Fibroblast of upper back skin (primary cell): ENCODE data around the gene APOBEC4.

ENCODE experiments used
- DNase-seq: peaks from one replicate; pipeline ENCODE4 v3.0.0-alpha.2; 2013

APOBEC4 gene

DNA sequence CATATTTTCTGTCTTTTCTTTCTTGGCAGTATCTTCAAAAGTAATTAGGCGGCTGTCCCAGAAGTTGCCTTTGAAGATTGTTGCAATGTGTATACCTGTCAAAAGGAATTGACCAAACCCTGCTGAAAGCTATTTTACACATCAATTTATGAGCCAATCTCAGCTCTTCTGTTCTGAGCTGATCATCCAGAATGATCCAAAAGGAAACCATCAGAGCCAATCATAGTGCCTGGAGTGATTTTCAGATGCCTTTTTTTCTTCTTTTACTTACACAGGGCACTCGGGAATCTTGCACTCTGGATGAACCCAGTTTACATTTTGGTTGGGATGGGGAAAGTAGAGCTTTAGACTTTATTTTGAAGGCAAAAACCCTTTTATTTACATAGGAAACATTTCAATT, 21.8 kb upstream of the APOBEC4 start:
- DNase-seq, result no peak

DNA sequence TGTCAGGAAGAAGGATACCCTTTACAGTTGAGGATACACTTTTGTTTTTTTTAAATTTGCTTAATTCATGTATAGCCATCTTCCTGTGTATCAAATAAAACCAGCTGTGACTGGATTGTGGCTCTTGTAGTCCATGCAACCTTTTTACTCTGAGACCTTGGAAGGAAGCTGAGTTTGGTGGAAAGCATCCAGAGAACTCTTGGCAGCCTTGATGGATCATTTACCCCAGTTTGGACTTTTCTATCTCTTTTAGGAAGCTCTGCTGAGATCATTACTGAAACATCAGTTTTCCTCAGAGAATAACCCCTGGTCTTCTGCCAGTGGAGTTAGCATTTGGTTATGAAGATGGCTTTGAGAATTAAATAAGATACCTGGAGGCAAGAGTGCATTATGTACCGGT, 21.2 kb upstream of the APOBEC4 start:
- peak; percentile 82 for DNase-seq

DNA sequence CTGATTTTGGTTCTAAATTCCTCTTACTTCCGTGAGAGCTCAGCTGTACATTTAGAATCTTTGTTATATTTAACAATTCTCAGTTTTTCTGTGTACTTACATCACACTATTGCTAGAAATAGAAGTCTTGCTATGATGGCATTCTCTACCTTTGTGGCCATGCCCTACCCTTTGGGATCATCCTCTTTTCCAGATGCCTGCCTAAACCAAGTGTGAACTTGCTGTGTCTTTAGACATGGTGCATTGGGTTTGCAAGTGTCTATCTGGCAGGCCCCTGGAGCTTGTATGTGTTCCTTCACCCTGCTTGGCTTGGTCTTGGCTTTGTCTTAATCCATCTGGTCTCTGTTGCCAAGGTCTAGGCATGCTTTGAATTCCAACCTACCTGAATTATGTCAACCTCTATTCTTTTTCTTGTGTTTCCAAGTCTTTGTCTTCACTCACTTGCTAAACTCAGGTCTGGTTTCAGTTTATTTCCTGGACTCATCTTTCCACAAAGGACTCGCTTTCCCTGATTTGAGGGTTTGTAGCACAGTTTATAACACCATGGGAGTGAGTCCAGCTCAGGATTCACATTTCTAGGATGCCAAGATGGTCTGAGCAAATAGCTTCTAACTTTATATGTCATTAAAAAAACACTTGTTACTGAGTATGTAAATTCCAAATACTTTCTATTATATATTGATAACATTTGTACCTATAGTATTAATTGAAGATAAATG, 20.6 kb upstream of the APOBEC4 start:
- peak; percentile 31 for DNase-seq

DNA sequence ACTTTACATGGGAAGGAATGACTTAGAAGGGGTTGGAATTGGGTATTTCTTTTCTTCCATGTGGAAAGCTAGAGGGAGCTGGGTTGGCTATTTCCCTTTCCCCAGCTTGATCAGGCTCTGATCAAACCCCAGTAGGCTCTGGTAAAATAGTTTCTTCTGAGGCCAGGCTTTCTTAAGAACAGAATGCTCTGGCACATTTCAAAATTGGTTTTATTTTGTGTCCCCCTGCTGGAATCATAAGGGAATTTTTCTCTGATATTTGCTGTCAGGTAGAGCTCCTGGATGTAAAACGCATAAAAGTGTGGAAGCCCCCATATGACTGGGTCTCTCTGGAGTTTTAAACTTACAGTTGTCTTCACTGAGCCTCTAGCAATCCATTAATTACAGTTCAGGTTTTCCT, 17.1 kb upstream of the APOBEC4 start:
- no peak for DNase-seq

DNA sequence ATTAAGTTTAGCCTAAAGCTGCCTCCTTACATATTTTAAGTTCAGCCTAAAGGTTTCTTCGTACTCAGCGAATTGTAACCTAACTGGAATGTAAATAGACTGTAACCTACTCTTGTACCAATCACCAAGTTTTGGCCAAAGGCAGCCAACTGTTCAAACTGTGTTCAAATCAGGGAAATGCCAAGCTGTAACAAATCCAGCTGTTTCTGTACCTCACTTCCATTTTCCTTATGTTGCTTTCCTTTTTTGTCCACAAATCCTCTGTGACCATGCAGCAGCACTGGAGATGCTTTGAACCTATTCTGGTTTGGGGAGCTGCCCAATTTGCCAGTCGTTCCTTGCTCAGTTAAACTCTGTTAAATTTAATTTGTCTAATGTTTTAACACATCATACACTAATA, 3.2 kb upstream of the APOBEC4 start:
- DNase-seq, result no peak

DNA sequence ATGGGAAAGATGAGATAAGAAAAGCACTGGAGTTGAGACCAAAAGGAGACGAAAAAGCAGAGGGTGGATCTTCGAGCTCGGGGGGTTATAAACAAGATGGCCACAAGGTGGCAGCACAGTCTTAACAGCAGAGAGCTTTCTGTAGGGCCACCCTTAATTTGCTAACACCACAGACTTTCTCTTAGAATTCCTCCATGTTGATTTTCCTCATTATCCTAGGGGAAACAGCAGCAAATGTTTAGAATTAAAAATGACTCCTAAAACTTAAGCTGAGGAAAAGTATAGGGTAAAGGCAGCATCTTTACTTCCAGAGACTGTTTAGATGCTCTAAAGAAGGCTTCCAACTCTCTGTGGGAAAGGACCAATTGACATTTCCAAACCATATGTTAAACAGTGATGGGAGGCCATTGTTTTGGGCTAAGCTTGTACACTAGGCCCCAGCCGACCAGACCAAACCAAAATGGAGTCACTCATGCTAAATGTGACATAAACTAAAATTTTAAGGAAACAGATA, 2.5 kb upstream of the APOBEC4 start:
- peak; percentile 83 for DNase-seq

DNA sequence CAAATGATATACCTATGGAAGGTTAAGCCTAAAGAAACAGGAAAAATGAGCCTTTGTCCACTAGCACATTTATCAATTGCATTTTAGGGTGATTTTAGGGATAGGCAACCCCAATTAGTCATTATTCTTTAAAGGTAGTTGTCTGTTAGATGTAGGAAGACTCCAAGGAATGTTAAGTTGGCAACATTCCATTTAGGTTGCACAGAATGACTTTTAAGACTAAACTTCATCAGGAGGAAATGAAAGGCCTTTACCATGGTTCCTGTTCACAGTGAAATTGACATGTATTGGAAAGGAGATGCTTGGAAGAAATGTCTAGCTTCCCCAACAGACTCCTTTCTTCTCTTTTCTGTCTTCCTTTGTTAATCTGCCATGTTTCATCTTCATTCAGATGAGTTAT, 1.6 kb upstream of the APOBEC4 start:
- DNase-seq, result peak; percentile 38

DNA sequence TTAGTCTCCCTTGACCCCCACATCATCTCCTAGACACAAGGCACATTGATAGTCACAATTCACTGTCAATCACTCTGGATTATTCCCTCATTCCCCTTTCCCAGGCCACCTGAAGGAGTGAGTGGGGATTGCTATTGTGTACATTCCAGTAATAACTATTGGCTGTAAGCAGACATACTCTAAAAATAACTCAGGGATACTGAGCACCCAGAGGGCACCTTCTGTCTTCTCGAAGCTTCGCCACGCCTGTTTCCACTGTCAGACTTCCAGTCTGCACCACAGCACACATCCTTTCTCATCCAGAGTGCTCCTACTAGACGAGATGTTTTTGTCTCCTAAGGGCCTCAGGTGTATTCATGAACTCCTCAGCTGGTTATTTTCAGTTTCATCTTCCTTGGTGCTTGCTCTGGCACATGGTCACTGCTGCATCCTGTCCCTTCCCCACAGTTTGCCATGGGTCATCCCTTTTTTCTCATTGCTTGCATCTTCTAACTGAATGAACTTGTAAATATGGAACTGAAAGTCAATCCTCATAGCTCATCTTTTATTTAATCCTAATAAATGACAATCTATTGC, 848 bp upstream of the APOBEC4 start:
- DNase-seq, result no peak

DNA sequence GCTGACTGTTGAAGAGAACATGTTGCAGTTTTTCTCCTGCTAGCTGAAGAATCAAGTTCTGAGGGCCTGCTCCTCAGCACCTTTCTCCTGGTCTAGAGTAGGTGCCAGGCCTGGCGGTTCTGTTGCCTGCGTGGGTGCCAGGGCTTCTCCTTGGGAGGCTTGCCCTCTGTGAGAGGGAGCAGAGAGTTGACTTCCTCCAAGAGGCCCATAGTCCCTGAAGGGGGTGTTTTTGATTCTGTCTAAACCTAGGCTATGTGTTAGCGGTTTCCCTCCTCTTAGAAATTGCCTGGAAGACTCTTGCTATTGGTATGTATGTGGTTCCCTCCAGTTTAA, 312 bp upstream of the APOBEC4 start:
- DNase-seq, result no peak

DNA sequence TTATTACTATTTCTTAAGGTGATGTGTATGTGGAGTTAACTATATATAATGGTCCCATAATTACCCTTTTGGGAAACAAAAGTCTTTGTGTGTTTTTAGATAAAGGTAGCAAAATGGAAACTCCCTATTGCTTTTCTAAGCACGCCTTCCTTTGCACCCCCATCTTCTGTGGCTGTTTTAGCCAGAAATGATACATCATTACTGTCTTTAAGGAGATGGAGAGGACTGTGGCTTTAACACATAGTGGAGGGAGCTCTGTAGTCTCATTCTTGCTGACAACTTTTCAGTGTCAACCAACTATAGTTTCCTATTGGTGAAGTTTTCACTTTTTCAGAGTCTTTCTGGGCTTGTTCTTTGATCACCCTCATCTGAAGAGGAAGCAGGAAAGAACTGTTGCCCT, 1.0 kb downstream of the APOBEC4 start:
- DNase-seq, result no peak

DNA sequence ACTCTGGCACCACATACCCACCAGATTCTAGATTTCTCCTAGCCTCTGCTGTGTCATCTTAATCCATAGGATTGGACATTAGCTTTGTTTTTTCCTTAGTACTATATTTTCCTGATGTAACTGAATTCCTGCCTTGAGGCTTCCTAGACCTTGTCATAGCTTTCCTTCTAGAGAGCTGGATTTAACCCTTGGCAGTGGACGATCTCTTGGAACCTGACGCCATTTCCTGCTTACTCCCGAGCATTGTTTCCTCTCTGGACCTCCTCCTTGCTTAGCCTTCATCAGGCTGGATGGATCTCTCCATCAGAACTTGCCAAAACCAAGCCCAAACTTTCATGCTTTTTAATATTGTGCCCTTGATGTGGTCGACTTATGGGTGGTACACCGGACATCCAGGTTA, 1.5 kb downstream of the APOBEC4 start:
- DNase-seq, result no peak

DNA sequence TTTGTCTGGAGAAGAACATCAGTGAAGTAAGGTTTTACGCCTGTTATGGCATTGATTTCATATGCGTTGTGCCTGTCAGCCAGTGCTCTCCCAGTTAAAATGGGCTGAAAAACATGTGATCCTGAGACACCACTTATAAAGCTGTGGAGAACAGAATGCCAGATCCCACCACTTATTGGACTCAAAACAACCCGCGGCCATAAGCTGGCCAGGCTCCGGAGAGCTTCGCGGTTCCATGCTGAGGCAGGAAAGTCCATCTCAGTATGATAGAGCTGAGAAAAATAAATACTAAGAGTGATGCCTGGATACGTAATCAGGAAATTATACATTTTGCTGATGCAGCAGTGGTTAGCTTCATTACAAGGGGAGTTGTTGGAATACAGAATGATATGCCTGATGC, 5.1 kb downstream of the APOBEC4 start:
- DNase-seq, result no peak

DNA sequence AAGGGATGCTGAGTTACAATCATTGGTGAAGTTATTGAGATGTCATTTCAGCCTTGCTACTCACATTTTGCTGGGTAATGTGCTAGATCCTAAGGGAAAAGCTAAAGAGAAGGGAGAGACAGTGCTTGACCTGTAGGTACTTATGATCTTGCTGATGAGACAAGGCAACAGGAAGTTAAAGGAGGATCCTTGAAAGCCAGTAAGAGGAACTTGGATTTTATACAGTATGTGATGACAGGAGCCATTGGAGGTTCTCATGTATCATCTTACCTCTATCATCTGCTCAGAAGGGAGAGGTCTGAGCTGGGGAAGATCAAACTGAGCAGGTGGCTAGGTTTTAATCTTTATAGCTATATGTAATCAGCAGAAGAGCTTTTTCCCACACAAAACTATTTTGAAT, 6.3 kb downstream of the APOBEC4 start:
- no peak for DNase-seq

DNA sequence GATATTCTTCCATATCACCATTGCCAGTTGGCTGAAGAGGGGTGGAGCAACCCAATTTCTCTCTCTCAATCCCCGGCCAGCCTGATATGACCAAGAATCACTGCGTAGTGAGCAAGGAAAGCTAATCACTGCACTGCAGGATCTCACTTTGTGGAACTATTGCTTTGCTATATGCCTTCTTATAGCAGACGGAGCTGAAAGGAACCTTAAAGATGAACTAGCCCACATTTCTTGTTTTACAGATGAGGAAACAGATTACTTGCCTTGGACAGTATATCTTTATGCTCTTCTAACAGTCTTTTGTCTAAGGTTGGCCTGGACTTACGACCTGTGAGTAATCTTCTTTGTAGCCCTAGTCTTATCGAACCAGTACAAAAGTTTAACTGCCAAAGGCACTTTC, 7.6 kb downstream of the APOBEC4 start:
- no peak for DNase-seq

DNA sequence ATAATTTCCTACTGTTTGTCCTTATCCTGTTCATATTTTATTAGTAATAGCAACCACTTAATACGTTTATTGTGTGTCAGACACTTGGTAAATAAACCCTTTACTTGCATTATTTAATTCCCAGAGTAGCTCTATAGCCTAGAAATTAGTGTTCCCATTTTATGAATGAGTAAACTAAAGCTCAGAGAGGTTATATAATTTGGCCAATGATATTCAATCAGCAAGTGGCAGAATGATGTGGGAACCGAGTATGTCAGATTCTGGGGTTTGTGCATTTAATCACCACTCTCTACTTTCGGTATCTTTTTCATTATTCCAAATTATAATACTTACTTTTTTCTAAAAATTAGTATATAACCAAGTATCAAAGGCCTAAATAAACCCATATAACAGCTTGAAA, 10.9 kb downstream of the APOBEC4 start:
- DNase-seq, result no peak

DNA sequence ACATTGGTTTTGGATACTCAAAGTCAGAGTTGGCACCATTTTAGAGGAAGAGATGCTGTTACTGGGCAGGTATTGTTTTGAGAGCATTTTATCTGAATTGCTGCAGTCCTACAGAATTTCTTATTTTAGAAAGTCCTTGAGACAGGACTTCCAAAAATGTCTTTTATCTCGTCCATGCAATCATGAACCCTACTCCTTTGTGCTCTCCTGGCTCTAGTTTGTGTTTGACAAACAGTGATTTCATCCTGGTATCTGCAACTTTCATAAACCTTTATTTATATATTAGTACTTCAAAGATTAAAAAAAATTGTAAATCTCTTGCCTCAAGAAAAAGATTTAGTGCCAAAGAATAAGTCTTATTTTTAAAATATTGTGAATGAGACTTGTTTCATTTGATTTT, 12.9 kb downstream of the APOBEC4 start:
- DNase-seq, result no peak

DNA sequence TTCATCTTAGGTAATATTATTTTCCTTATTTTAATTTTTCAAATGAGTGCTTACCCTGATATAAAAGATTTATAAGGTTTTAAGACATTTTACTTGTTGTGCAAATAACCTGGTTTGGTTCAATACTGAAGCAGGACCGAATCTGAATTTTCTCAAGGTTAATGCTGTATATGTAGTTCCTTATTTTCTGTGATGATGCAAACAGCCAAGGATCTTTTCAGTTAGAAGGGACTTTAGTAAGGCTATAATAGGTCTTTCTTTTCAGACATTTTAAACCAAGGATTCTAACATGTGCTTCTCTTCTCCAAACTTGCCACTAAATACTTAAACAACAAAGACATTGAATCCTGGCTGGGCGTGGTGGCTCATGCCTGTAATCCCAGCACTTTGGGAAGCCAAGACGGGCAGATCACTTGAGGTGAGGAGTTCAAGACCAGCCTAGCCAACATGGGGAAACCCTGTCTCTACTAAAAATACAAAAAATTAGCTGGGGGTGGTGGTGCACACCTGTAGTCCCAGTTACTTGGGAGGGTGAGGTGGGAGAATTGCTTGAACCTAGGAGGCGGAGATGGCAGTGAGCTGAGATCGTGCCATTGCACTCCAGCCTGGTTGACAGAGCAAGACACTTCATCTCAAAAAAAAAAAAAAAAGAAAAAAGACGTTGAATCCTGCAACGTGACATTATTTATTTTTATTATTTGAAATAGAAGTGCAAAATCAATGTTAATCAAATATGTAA, 14.3 kb downstream of the APOBEC4 start:
- DNase-seq, result no peak

DNA sequence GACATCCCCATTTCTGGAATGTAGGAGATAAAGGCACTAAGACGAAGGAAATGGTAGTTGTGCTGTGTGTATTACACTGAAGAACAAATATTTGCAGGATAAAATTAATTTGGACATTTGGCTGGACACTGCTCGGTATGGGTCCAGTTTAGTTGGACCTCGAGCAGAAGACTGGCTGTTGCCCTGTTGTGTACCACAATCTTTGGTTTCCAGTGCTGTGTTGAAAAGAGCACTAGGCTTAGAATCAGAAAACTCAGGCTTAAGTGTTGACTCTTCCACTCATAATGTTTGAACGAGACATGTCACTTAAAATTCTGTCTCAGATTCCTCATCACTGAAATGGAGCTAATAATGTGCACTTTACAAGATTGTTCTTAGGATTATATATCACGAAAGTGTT, 16.3 kb downstream of the APOBEC4 start:
- no peak for DNase-seq

DNA sequence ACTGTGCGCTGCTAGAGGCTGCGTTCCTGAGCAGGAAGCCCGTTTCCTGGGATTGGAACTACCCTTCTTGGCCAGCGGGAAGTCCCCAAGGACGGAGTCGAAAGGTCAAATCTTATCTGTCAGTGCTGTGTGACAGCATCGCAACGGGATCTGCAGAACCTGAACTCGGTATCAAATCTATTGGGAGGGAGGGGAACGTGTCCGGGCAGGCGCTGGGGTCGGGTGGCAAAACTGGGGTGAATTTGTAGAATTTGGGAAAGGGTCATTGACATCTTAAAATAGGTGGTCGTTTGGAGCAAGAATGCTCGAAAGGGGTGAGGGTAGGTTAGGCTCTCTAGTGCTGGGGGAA, 16.8 kb downstream of the APOBEC4 start:
- no peak for DNase-seq

DNA sequence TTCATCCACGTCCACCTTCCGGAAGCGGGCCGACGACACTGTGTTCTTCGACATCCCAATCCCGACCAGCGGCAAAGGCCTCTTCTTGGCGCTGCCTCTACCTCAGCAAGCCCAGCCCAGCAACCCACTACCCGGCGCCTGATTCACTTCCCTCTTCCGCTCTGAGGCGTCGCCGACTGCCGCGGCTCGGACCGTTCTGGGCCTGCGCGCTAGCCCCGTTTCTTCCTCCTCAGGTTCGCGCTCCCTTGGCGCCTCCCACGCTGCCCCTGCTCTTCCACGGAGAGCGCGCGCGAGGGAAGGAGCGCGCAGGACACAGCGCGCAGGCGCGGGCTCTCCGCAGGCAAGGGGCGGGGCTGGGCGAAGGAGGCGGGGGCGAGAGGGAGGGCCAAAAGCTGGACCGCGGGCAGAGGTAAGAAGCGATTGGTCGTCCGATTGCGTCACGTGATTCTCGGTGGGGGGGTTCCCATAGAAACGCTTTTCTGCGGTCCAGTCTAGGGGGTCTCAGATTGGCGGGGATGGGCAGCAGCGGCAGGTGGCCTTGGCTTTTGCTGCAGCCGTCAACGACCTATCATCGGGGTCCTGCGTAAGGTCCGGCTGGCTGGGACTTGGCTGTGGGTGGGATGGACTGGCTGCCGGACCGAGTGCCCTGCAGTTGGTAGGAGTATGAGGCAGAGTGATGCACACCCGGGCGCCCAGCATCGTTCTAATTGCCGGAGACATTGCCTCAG, 17.3 kb downstream of the APOBEC4 start, which contains the start of gene ARPC5:
Gene ARPC5, minus strand, starts transcription at position 178 of the 728 bp plus-strand sequence. Its CDS starts 124 bp downstream, at position 54.
- DNase-seq, result peak; percentile 98

DNA sequence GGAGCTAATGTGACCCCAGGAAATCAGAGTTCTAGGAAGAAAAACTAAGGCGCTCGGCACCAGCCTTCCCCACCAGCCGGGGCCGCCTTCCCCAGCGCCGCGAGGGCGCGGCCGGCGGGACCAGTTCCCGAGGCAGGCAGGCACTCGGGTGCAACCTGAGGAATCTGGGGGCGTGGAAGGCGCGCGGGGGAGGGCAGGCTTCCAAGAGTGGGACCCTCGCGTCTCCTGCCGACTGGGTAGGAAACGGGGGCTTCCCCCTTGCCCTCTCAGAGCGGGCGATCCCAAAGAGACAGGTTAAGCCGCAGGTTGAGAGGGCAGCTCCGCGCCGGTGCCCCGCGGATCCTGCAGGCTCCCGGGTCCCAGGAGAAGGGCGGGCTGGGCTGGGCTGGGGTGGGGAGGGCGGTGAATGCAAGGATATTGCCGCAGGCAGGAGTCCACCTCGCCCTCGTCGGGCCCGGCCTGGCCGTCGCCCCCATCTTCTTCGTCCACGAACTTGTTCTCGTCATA, 18.0 kb downstream of the APOBEC4 start:
- no peak for DNase-seq

DNA sequence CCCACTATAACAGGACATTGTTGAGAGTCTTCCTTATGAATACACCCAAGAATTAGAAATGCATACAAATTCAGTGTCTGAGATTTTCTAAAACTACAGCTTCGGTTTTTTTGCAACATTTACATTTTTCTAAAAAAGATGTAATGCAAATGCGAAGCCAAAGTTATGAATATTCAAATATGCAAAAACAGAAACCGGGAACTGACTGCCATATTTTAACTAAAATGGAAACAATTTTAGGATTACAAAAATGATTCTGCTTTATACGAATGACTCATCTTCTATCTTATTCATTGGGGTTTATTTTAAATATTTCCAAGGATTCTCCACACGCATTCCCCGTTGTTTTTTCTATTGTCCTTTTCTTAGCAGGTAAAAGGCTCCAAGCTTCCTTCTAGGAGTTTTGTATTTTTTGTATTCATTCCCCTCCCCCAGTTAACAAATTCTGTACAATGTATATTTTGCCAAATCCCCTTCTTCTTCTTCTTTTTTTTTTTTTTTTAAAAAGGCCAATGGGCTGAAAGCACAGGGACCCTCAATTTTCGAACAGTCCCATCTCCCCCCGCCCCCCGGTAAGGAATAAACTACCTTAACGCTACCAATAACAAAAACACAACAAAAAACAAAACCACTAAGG, 18.6 kb downstream of the APOBEC4 start:
- no peak for DNase-seq
